ENCODE data around the gene HAND1.

The HAND1 gene

GRCh38 chr5:154472871-154473580, 5.0 kb downstream of the HAND1 start:
- Histone ChIP-seq H3K4me1 (ENCODE audit: control insufficient read depth, insufficient read depth, low read length) (peaks cover 8% of the 10 kb centered on the region), H3K27me3 (ENCODE audit: control insufficient read depth, insufficient read depth, low read length) (peaks cover 81% of the 10 kb centered on the region), H3K36me3 (ENCODE audit: control insufficient read depth, insufficient read depth, low read length) (no peaks in the 10 kb centered on the region), H3K4me3 (ENCODE audit: low read length) (no peak overlapping the region; the same call in 1 of the 2 replicates), H3K9me3 (ENCODE audit: control insufficient read depth, insufficient read depth, low read length) (no peaks in the 10 kb centered on the region), H3K27ac (ENCODE audit: low read length) (no peak overlapping the region)
- no peak for DNase-seq (ENCODE audit: low read depth, low spot score)
- WGBS (ENCODE audit: insufficient coverage, insufficient read length) = no CpG with 5 or more reads among the region's 35 CpGs

GRCh38 chr5:154470947-154471870, 6.8 kb downstream of the HAND1 start:
- Histone ChIP-seq H3K4me1 (ENCODE audit: control insufficient read depth, insufficient read depth, low read length) (peaks cover 6% of the 10 kb centered on the region; the same call in 1 of the 2 replicates), H3K27ac (ENCODE audit: low read length) (no peak overlapping the region), H3K9me3 (ENCODE audit: control insufficient read depth, insufficient read depth, low read length) (no peaks in the 10 kb centered on the region), H3K27me3 (ENCODE audit: control insufficient read depth, insufficient read depth, low read length) (peaks cover 63% of the 10 kb centered on the region), H3K36me3 (ENCODE audit: control insufficient read depth, insufficient read depth, low read length) (no peaks in the 10 kb centered on the region), H3K4me3 (ENCODE audit: low read length) (no peak overlapping the region)
- WGBS (ENCODE audit: insufficient coverage, insufficient read length) = no CpG with 5 or more reads among the region's 11 CpGs
- DNase-seq (ENCODE audit: low read depth, low spot score) = no peak

- peaks cover 52% of the 10 kb centered on the region for H3K27me3 ChIP-seq (ENCODE audit: control insufficient read depth, insufficient read depth, low read length)
- no peaks in the 10 kb centered on the region for H3K9me3 ChIP-seq (ENCODE audit: control insufficient read depth, insufficient read depth, low read length)
- H3K27ac ChIP-seq (ENCODE audit: low read length) = no peak overlapping the region
- H3K4me1 ChIP-seq (ENCODE audit: control insufficient read depth, insufficient read depth, low read length) = peaks cover 3% of the 10 kb centered on the region; the same call in 1 of the 2 replicates
- no peak overlapping the region for H3K4me3 ChIP-seq (ENCODE audit: low read length)
- WGBS (ENCODE audit: insufficient coverage, insufficient read length) = no CpG with 5 or more reads among the region's 2 CpGs
- no peak for DNase-seq (ENCODE audit: low read depth, low spot score)
- no peaks in the 10 kb centered on the region for H3K36me3 ChIP-seq (ENCODE audit: control insufficient read depth, insufficient read depth, low read length)
These were observed 7.9 kb downstream of the HAND1 start for GRCh38 chr5:154470137-154470536.

GRCh38 chr5:154467655-154468354, 10.2 kb downstream of the HAND1 start:
- Histone ChIP-seq H3K36me3 (ENCODE audit: control insufficient read depth, insufficient read depth, low read length) (no peaks in the 10 kb centered on the region), H3K27ac (ENCODE audit: low read length) (no peak overlapping the region), H3K9me3 (ENCODE audit: control insufficient read depth, insufficient read depth, low read length) (no peaks in the 10 kb centered on the region), H3K27me3 (ENCODE audit: control insufficient read depth, insufficient read depth, low read length) (peaks cover 29% of the 10 kb centered on the region), H3K4me1 (ENCODE audit: control insufficient read depth, insufficient read depth, low read length) (no peaks in the 10 kb centered on the region), H3K4me3 (ENCODE audit: low read length) (no peak overlapping the region)
- WGBS (ENCODE audit: insufficient coverage, insufficient read length) = no CpG with 5 or more reads among the region's 18 CpGs
- DNase-seq (ENCODE audit: low read depth, low spot score) = no peak

- Histone ChIP-seq H3K4me1 (ENCODE audit: control insufficient read depth, insufficient read depth, low read length) (no peaks in the 10 kb centered on the region), H3K9me3 (ENCODE audit: control insufficient read depth, insufficient read depth, low read length) (no peaks in the 10 kb centered on the region), H3K4me3 (ENCODE audit: low read length) (no peak overlapping the region), H3K27ac (ENCODE audit: low read length) (no peak overlapping the region), H3K27me3 (ENCODE audit: control insufficient read depth, insufficient read depth, low read length) (peaks cover 23% of the 10 kb centered on the region), H3K36me3 (ENCODE audit: control insufficient read depth, insufficient read depth, low read length) (no peaks in the 10 kb centered on the region)
- no CpG with 5 or more reads among the region's 5 CpGs for WGBS (ENCODE audit: insufficient coverage, insufficient read length)
- DNase-seq (ENCODE audit: low read depth, low spot score) = no peak
These were observed 11.4 kb downstream of the HAND1 start for GRCh38 chr5:154466671-154467070.

- H3K27me3 ChIP-seq (ENCODE audit: control insufficient read depth, insufficient read depth, low read length) = peaks cover 18% of the 10 kb centered on the region
- no peaks in the 10 kb centered on the region for H3K4me1 ChIP-seq (ENCODE audit: control insufficient read depth, insufficient read depth, low read length)
- no peaks in the 10 kb centered on the region for H3K9me3 ChIP-seq (ENCODE audit: control insufficient read depth, insufficient read depth, low read length)
- no CpG with 5 or more reads among the region's 5 CpGs for WGBS (ENCODE audit: insufficient coverage, insufficient read length)
- H3K36me3 ChIP-seq (ENCODE audit: control insufficient read depth, insufficient read depth, low read length) = no peaks in the 10 kb centered on the region
- no peak overlapping the region for H3K4me3 ChIP-seq (ENCODE audit: low read length)
- no peak for DNase-seq (ENCODE audit: low read depth, low spot score)
- no peak overlapping the region for H3K27ac ChIP-seq (ENCODE audit: low read length)
These were observed 11.9 kb downstream of the HAND1 start for GRCh38 chr5:154466147-154466546.

GRCh38 chr5:154465169-154465568, 12.9 kb downstream of the HAND1 start:
- no peak for DNase-seq (ENCODE audit: low read depth, low spot score)
- no peak overlapping the region for H3K27ac ChIP-seq (ENCODE audit: low read length)
- H3K4me3 ChIP-seq (ENCODE audit: low read length) = no peak overlapping the region
- no peaks in the 10 kb centered on the region for H3K9me3 ChIP-seq (ENCODE audit: control insufficient read depth, insufficient read depth, low read length)
- H3K4me1 ChIP-seq (ENCODE audit: control insufficient read depth, insufficient read depth, low read length) = no peaks in the 10 kb centered on the region
- no peaks in the 10 kb centered on the region for H3K36me3 ChIP-seq (ENCODE audit: control insufficient read depth, insufficient read depth, low read length)
- WGBS (ENCODE audit: insufficient coverage, insufficient read length) = no CpG with 5 or more reads among the region's 6 CpGs
- H3K27me3 ChIP-seq (ENCODE audit: control insufficient read depth, insufficient read depth, low read length) = peaks cover 10% of the 10 kb centered on the region

GRCh38 chr5:154464438-154464837, 13.6 kb downstream of the HAND1 start:
- DNase-seq (ENCODE audit: low read depth, low spot score) = no peak
- Histone ChIP-seq H3K4me1 (ENCODE audit: control insufficient read depth, insufficient read depth, low read length) (no peaks in the 10 kb centered on the region), H3K27ac (ENCODE audit: low read length) (no peak overlapping the region), H3K27me3 (ENCODE audit: control insufficient read depth, insufficient read depth, low read length) (peaks cover 5% of the 10 kb centered on the region; the same call in 1 of the 2 replicates), H3K36me3 (ENCODE audit: control insufficient read depth, insufficient read depth, low read length) (no peaks in the 10 kb centered on the region), H3K4me3 (ENCODE audit: low read length) (no peak overlapping the region), H3K9me3 (ENCODE audit: control insufficient read depth, insufficient read depth, low read length) (no peaks in the 10 kb centered on the region)
- WGBS (ENCODE audit: insufficient coverage, insufficient read length) = no CpG with 5 or more reads among the region's 1 CpG

- H3K27ac ChIP-seq (ENCODE audit: low read length) = no peak overlapping the region
- no peaks in the 10 kb centered on the region; the same call in 1 of the 2 replicates for H3K36me3 ChIP-seq (ENCODE audit: control insufficient read depth, insufficient read depth, low read length)
- no peak overlapping the region for H3K4me3 ChIP-seq (ENCODE audit: low read length)
- H3K9me3 ChIP-seq (ENCODE audit: control insufficient read depth, insufficient read depth, low read length) = no peaks in the 10 kb centered on the region
- WGBS (ENCODE audit: insufficient coverage, insufficient read length) = no CpG with 5 or more reads among the region's 6 CpGs
- H3K4me1 ChIP-seq (ENCODE audit: control insufficient read depth, insufficient read depth, low read length) = no peaks in the 10 kb centered on the region
- no peaks in the 10 kb centered on the region for H3K27me3 ChIP-seq (ENCODE audit: control insufficient read depth, insufficient read depth, low read length)
- no peak for DNase-seq (ENCODE audit: low read depth, low spot score)
These were observed 16.5 kb downstream of the HAND1 start for GRCh38 chr5:154461531-154461930.

GRCh38 chr5:154460172-154460571, 17.9 kb downstream of the HAND1 start:
- no peaks in the 10 kb centered on the region for H3K27me3 ChIP-seq (ENCODE audit: control insufficient read depth, insufficient read depth, low read length)
- no CpG with 5 or more reads among the region's 4 CpGs for WGBS (ENCODE audit: insufficient coverage, insufficient read length)
- no peak for DNase-seq (ENCODE audit: low read depth, low spot score)

More at GRCh38 chr5:154460172-154460571, 17.9 kb downstream of the HAND1 start:
- no peak overlapping the region for H3K4me3 ChIP-seq (ENCODE audit: low read length)
- no peaks in the 10 kb centered on the region for H3K9me3 ChIP-seq (ENCODE audit: control insufficient read depth, insufficient read depth, low read length)
- peaks cover 5% of the 10 kb centered on the region for H3K36me3 ChIP-seq (ENCODE audit: control insufficient read depth, insufficient read depth, low read length)
- no peaks in the 10 kb centered on the region for H3K4me1 ChIP-seq (ENCODE audit: control insufficient read depth, insufficient read depth, low read length)
- H3K27ac ChIP-seq (ENCODE audit: low read length) = no peak overlapping the region
